Measurements from ENCODE around the gene ME1.
"Not testable (repeated sequence)": the region's sequence is repeated elsewhere in the genome, so short reads cannot be mapped to it uniquely, and the experiment has no call there.

ME1 gene

DNA sequence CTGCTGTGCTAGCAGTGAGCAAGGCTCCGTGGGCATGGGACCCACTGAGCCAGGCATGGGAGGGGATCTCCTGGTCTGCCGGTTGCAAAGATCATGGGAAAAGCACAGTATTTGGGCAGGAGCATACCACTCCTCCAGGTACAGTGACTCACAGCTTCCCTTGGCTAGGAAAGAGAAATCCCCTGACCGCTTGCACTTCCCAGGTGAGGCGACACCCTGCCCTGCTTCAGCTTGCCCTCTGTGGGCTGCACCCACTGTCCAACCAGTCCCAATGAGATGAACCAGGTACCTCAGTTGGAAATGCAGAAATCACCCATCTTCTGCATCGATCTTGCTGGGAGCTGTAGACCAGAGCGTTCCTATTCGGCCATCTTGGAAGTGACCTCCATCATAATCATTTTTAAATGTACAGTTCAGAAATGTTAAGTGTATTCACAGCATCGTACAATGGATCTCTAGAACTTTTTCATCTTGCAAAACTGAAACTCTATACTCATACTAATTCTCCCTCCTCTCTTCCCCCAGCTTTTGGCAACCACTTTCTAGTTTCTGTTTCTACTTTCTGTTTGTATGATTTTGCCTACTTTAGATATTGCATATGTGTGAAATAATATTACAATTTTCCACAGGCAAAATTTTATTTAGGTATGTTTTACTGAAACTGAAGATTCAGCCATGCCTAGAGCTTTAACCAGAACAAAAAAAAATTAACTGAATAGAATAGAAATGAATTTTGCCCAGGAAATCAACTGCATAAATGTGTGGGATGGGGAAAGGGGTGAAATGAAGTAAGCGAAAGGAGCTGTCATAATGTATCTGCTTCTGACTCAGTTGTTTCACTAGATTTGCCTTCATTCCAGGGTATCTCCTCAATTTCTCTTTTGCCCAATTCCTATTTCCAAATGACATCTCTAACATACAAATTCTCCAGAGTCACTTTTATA is 137.7 kb downstream of the ME1 start:
- no peak overlapping the region for H3K4me3 ChIP-seq (ENCODE audit: low read depth, low read length)
- in situ Hi-C loops (cut with HindIII; ENCODE audit: low sequenced_read_pairs): no loop called here
- DNase-seq (ENCODE audit: low read depth): no peak
- TF ChIP-seq, protein P1, sequence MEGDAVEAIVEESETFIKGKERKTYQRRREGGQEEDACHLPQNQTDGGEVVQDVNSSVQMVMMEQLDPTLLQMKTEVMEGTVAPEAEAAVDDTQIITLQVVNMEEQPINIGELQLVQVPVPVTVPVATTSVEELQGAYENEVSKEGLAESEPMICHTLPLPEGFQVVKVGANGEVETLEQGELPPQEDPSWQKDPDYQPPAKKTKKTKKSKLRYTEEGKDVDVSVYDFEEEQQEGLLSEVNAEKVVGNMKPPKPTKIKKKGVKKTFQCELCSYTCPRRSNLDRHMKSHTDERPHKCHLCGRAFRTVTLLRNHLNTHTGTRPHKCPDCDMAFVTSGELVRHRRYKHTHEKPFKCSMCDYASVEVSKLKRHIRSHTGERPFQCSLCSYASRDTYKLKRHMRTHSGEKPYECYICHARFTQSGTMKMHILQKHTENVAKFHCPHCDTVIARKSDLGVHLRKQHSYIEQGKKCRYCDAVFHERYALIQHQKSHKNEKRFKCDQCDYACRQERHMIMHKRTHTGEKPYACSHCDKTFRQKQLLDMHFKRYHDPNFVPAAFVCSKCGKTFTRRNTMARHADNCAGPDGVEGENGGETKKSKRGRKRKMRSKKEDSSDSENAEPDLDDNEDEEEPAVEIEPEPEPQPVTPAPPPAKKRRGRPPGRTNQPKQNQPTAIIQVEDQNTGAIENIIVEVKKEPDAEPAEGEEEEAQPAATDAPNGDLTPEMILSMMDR (IDR thresholded peaks at IDR 0.05; ENCODE audit: low read depth, low read length, missing control alignments): no peak

DNA sequence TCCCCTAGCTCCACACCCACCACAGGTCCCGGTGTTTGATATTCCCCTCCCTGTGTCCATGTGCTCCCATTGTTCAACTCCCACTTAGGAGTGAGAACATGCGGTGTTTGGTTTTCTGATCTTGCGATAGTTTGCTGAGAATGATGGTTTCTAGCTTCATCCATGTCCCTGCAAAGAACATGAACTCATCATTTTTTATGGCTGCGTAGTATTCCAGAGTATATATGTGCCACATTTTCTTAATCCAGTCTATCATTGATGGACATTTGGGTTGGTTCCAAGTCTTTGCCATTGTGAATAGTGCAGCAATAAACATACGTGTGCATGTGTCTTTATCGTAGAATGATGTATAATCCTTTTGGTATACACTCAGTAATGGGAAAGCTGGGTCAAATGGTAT is 143.6 kb downstream of the ME1 start:
- H3K4me3 ChIP-seq (ENCODE audit: low read depth, low read length); DNase-seq (ENCODE audit: low read depth); in situ Hi-C loops (cut with HindIII; ENCODE audit: low sequenced_read_pairs): not testable (repeated sequence)

DNA sequence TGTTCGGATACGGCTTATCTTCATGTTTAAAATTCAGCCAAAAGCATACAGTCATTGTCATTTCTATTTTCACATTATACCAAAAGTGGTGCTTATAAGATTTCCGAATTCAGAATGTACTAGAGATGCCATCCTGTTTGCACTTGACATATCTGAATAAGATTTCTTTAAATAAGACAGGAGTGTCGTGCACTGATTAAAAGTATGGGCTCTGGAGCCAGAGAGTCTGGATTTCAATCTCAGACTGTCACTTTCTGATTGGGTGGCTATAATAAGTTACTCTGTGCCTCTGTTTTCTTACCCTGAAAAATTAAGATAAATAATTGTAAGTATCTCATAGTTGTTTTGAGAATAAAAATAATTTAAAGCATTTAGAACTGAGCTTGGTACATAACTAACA is 144.9 kb downstream of the ME1 start:
- TF ChIP-seq, protein P1 (IDR thresholded peaks at IDR 0.05; ENCODE audit: low read depth, low read length, missing control alignments): no peak
- in situ Hi-C loops (cut with HindIII; ENCODE audit: low sequenced_read_pairs): no loop called here
- DNase-seq (ENCODE audit: low read depth): no peak

DNA sequence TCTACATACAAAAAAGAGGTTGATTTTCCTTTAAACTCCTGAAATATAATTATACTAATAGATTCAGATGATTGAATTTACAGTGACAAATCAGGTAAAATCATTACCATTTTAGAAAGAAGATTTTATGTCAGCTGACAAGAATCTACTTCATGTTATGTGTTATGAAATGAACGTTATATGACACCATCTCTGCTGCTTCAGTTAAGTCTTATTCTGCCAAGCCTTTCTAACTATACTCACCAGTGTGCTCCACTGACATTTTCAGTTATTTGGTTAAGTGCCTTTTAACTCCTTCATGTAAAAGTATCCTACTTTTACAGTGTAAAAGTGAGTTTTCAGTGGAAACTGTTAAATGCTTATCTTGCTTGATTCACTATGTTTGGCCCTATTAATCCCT is 157.3 kb downstream of the ME1 start:
- TF ChIP-seq, protein P1 (IDR thresholded peaks at IDR 0.05; ENCODE audit: low read depth, low read length, missing control alignments): no peak
- H3K4me3 ChIP-seq (ENCODE audit: low read depth, low read length): no peak overlapping the region
- in situ Hi-C loops (cut with HindIII; ENCODE audit: low sequenced_read_pairs): no loop called here
- no peak for DNase-seq (ENCODE audit: low read depth)

More for the DNA sequence above, 144.9 kb downstream of the ME1 start:
- no peak overlapping the region for H3K4me3 ChIP-seq (ENCODE audit: low read depth, low read length)

DNA sequence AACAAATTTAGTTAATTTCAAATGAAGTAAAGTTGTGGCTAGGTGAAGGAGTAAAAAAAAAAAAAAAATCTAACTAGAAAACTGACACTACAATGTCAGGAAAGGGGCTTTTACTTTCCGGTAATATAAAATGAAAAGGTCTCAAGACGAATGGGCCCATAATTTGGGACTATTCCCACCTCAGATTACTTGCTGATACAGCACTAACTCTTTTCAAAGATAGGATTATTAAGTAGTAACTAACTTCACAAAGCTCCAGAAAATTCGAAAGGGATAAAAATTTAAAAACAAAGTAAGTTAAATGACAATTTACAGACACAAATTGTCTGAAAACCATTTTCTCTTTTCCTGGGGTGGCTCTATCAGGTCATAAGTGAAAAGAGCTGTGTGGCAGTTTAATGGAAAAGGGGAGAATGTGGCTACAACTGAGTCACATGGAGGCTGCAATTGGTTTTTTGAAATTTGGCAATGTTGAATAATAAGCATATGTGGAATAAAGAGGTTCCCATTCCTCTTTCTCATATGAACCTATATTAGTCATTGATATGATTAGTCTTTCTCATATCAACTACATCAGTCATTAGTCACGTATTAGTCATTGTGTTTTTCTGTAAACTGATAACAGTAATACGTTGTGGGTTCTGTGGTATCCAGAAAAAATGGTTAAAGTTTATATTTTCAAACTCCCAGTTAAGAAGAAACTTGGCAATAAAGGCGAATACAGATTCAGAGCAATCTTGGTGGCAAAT is 159.7 kb downstream of the ME1 start:
- in situ Hi-C loops (cut with HindIII; ENCODE audit: low sequenced_read_pairs): no loop called here
- DNase-seq (ENCODE audit: low read depth): peak; percentile 68
- no peak overlapping the region for H3K4me3 ChIP-seq (ENCODE audit: low read depth, low read length)
- TF ChIP-seq, protein P1 (IDR thresholded peaks at IDR 0.05; ENCODE audit: low read depth, low read length, missing control alignments): no peak

DNA sequence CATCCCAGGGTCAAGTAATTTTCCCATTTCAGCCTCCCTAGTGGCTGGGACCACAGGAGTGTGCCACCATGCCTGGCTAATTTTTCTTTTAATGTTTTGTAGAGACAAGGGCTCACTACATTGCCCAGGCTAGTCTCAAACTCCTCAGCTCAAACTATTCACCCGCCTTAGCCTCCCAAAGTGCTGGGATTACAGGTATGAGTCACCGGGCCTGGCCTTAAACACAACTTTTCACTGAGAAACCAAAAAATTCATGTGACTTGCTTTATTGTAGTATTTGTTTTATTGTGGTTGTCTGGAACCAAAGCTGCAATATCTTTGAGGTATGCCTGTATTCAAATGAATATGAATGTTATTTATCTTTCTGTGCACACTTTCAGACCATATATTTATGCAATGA is 165.5 kb downstream of the ME1 start:
- peak; percentile 63 for DNase-seq (ENCODE audit: low read depth)
- TF ChIP-seq, protein P1 (IDR thresholded peaks at IDR 0.05; ENCODE audit: low read depth, low read length, missing control alignments): no peak
- in situ Hi-C loops (cut with HindIII; ENCODE audit: low sequenced_read_pairs): no loop called here

DNA sequence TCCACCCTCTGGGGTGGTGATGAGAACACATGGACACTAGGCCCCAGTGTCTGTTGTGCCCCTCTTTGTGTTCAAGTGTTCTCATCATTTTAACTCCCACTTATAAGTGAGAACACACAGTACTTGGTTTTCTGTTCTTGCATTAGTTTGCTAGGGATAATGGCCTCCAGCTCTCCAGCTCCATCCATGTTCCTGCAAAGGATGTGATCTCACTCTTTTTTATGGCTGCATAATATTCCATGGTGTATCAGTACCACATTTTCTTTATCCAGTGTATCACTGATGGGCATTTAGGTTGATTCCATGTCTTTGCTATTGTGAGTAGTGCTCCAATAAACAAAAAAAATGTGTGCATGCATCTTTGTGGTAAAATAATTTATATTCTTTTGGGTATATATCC is 170.3 kb downstream of the ME1 start:
- in situ Hi-C loops (cut with HindIII; ENCODE audit: low sequenced_read_pairs): no loop called here
- H3K4me3 ChIP-seq (ENCODE audit: low read depth, low read length): no peak overlapping the region
- TF ChIP-seq, protein P1 (IDR thresholded peaks at IDR 0.05; ENCODE audit: low read depth, low read length, missing control alignments): no peak
- no peak for DNase-seq (ENCODE audit: low read depth)

More for the DNA sequence above, 165.5 kb downstream of the ME1 start:
- no peak overlapping the region for H3K4me3 ChIP-seq (ENCODE audit: low read depth, low read length)
